ENCODE results near the gene RBKS.

DNA sequence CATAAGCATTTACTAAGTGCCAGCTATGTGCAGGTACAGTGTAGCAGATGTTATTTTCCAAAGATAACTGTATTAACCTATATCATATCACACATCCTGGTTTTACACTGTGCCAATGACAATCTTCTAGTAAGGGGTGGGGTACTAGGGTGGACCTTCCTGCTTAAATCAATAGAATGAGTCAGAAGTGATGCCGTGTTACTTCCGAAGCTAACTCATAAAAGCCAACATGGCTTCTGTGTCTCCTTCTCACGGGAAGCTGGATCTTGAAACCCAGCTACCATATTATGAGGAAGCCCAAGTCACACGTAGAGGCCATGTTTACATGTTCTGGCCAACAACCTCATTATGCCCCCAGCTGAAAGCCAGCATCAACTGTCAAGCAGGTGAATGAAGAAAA is 59.5 kb downstream of the RBKS start:
- TF ChIP-seq, protein P1, sequence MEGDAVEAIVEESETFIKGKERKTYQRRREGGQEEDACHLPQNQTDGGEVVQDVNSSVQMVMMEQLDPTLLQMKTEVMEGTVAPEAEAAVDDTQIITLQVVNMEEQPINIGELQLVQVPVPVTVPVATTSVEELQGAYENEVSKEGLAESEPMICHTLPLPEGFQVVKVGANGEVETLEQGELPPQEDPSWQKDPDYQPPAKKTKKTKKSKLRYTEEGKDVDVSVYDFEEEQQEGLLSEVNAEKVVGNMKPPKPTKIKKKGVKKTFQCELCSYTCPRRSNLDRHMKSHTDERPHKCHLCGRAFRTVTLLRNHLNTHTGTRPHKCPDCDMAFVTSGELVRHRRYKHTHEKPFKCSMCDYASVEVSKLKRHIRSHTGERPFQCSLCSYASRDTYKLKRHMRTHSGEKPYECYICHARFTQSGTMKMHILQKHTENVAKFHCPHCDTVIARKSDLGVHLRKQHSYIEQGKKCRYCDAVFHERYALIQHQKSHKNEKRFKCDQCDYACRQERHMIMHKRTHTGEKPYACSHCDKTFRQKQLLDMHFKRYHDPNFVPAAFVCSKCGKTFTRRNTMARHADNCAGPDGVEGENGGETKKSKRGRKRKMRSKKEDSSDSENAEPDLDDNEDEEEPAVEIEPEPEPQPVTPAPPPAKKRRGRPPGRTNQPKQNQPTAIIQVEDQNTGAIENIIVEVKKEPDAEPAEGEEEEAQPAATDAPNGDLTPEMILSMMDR (conservative IDR thresholded peaks at IDR 0.05 in 1 of 2, IDR thresholded peaks at IDR 0.05 in 1 of 2; ENCODE audit: low read depth in 1 of 2, low read length in 2 of 2) = no peak
- TF ChIP-seq EZH2 (IDR thresholded peaks at IDR 0.05; ENCODE audit: low read length, missing control alignments) = no peak
